Adrenal gland (tissue), 12 donors: ENCODE results near the gene KCNAB1. TPM values are rescaled to one million over a fixed set of nuclear protein-coding genes. Genes with fewer than 3 reads are reported as not detected.

ENCODE experiments used
- DNase-seq, 7 donors: peaks; one replicate each; pipeline ENCODE4 v3.0.0-alpha.2; 2019 to 2020
- H3K27ac ChIP-seq, 5 donors: fragments of 200-600 bp; sonication (generic) in 4 of 5; 1 replicate in 3 of 5; 2 replicates in 2 of 5; pipeline versions ENCODE4 v1.5.1 to v1.8.0; 2016 to 2020; ENCODE audit warnings: mild to moderate bottlenecking in 1 of 5
- H3K27me3 ChIP-seq: fragments of 200-600 bp; 2 replicates; pipeline ENCODE4 v1.8.0; 2021
- H3K36me3 ChIP-seq, 2 donors: fragments of 200-600 bp; replicated peaks in 1 of 2; 1 replicate in 1 of 2; 2 replicates in 1 of 2; pipeline versions ENCODE4 v1.5.1 to v1.8.0; 2018 to 2022
- H3K4me1 ChIP-seq, 2 donors: fragments of 200-600 bp; replicated peaks in 1 of 2; 1 replicate in 1 of 2; 2 replicates in 1 of 2; pipeline versions ENCODE4 v1.5.1 to v1.8.0; 2018 to 2021
- H3K4me3 ChIP-seq, 4 donors: fragments of 200-600 bp; sonication (generic) in 3 of 4; one replicate each; pipeline ENCODE4 v1.5.1; 2016 to 2018
- H3K9me3 ChIP-seq, 3 donors: fragments of 200-600 bp; sonication (generic) in 1 of 3; replicated peaks in 1 of 3; 1 replicate in 2 of 3; 2 replicates in 1 of 3; pipeline versions ENCODE4 v1.5.1 to v1.8.0; 2016 to 2021
- CTCF ChIP-seq, 6 experiments: fragments of 450-650 bp in 4 of 6; fragments of 200-600 bp in 2 of 6; sonication (generic) in 1 of 6; IDR thresholded peaks; 1 replicate in 5 of 6; 2 replicates in 1 of 6; pipeline versions ENCODE4 v1.5.1 to v1.8.0; 2016 to 2021; ENCODE audit warnings: antibody characterized with exemption in 6 of 6, mild to moderate bottlenecking in 2 of 6, moderate library complexity in 1 of 6
- POLR2A ChIP-seq, 2 donors: fragments of 450-650 bp; IDR thresholded peaks; one replicate each; pipeline ENCODE4 v1.6.1; 2017; ENCODE audit warnings: antibody characterized with exemption in 2 of 2, mild to moderate bottlenecking in 2 of 2, moderate library complexity in 1 of 2
- WGBS, 4 donors: extraction: QIAGEN DNeasy Blood & Tissue Kit in 2 of 4; methylation state at CpG; one replicate each; pipeline versions ENCODE4 v1.1.5 to v1.1.7; 2013 to 2017; 5-methylcytosine and 5-hydroxymethylcytosine counted together
- intact Hi-C, 2 donors: fragments of 100-400 bp; cut with DNase I; formaldehyde crosslinking; loops; one replicate each; pipeline versions ENCODE4 v1.14.1 to v1.15.0; 2022 to 2023
- polyA plus RNA-seq, 3 donors: library from polyadenylated mRNA; stranded (reverse); fragments of 200-250 nt in 2 of 3; fragments of 350-450 nt in 1 of 3; fragmentation: Illumina TruSeq in 1 of 3; extraction: RNeasy Lipid Tissue Mini Kit (QIAGEN cat#74804) in 1 of 3; gene quantifications; one replicate each; pipeline ENCODE4 v1.2.3, GENCODE V29; 2013 to 2014
- total RNA-seq, 9 donors: library from RNA; depleted of rRNA in 4 of 9; stranded (reverse); fragments of >200 nt in 4 of 9; fragments of 120-200 nt in 1 of 9; fragmentation: NEBNext Ultra II Directional in 1 of 9; extraction: Animal tissue kit (Norgen Biotek cat#: 25700) in 1 of 9; gene quantifications; one replicate each; pipeline versions ENCODE4 v1.1.0 to v1.2.4, GENCODE V29; 2013 to 2023
- donor health status: healthy with polysubstance abuse.
- donor health status: Bipolar disorder and iron deficiency.
- donor health status: DM: yes; HTN: yes; CAD: no.
- donor health status: DM: no; HTN: no; CAD: no.
- donor health status: DM: no; HTN: no; CAD: no.
- donor health status: DM: yes; HTN: yes; CAD: no.

The KCNAB1 gene
- total and polyA plus RNA-seq, 12 donors, result 0.36 to 5.0 (median 1.5) TPM

- WGBS, 4 donors, result 65 to 75% (median 69%) methylated on average over 5 of the region's 5 CpGs
- no peak for DNase-seq
- H3K36me3 ChIP-seq, result no peaks in the 10 kb centered on the region
- H3K27me3 ChIP-seq, result no peaks in the 10 kb centered on the region
- H3K9me3 ChIP-seq, result no peaks in the 10 kb centered on the region
- TF ChIP-seq POLR2A (IDR thresholded peaks at IDR 0.05), result no peak
- intact Hi-C loops, result no loop called here
- no peak overlapping the region for H3K4me3 ChIP-seq
- no peaks in the 10 kb centered on the region for H3K4me1 ChIP-seq
- H3K27ac ChIP-seq, result no peak overlapping the region
These were observed 240.6 kb downstream of the KCNAB1 start for GRCh38 chr3:156360963-156361362.

GRCh38 chr3:156366559-156366958, 246.2 kb downstream of the KCNAB1 start:
- Histone ChIP-seq H3K27me3 (no peaks in the 10 kb centered on the region), H3K4me3 (no peak overlapping the region), H3K27ac (no peak overlapping the region), H3K4me1 (no peaks in the 10 kb centered on the region), H3K36me3 (no peaks in the 10 kb centered on the region), H3K9me3 (no peaks in the 10 kb centered on the region)
- intact Hi-C loops, result no loop called here
- WGBS, 4 donors, result 74 to 79% (median 74%) methylated on average over 3 of the region's 3 CpGs
- no peak for DNase-seq
- no peak for TF ChIP-seq POLR2A (IDR thresholded peaks at IDR 0.05)
- no peak for TF ChIP-seq CTCF (IDR thresholded peaks at IDR 0.05)

- intact Hi-C loops, result no loop called here
- Histone ChIP-seq H3K4me1 (no peaks in the 10 kb centered on the region), H3K9me3 (no peaks in the 10 kb centered on the region), H3K27me3 (no peaks in the 10 kb centered on the region), H3K27ac (no peak overlapping the region), H3K36me3 (no peaks in the 10 kb centered on the region), H3K4me3 (no peak overlapping the region)
- TF ChIP-seq POLR2A (IDR thresholded peaks at IDR 0.05) (no peak), CTCF (IDR thresholded peaks at IDR 0.05) (no peak)
- no peak for DNase-seq
- 50 to 74% (median 61%) methylated on average over 3 of the region's 3 CpGs for WGBS, 4 donors
These were observed 247.8 kb downstream of the KCNAB1 start for GRCh38 chr3:156368189-156368588.

- DNase-seq, result peak in 1 of 7 donors; percentile 60
- 81 to 90% (median 87%) methylated on average over 6 of the region's 6 CpGs for WGBS, 4 donors
- no peak overlapping the region for H3K4me3 ChIP-seq
- intact Hi-C loops, result loop anchor here in 1 of 2 donors (5.0 kb wide), 1 partner anchor 219 kb away; no protein-coding TSS in a partner anchor
- no peaks in the 10 kb centered on the region for H3K4me1 ChIP-seq
- H3K27me3 ChIP-seq, result no peaks in the 10 kb centered on the region
- TF ChIP-seq POLR2A (IDR thresholded peaks at IDR 0.05) (no peak), CTCF (IDR thresholded peaks at IDR 0.05) (no peak)
- H3K9me3 ChIP-seq, result no peaks in the 10 kb centered on the region
- H3K27ac ChIP-seq, result no peak overlapping the region
- H3K36me3 ChIP-seq, result no peaks in the 10 kb centered on the region
These were observed 251.3 kb downstream of the KCNAB1 start for GRCh38 chr3:156371701-156372100.

GRCh38 chr3:156373095-156373494, 252.7 kb downstream of the KCNAB1 start:
- 62 to 75% (median 67%) methylated on average over 1 of the region's 1 CpG for WGBS, 4 donors
- H3K9me3 ChIP-seq, result no peaks in the 10 kb centered on the region
- no peak overlapping the region for H3K4me3 ChIP-seq
- intact Hi-C loops, result loop anchor here in 1 of 2 donors (5.0 kb wide), 1 partner anchor 221 kb away; no protein-coding TSS in a partner anchor
- no peaks in the 10 kb centered on the region for H3K27me3 ChIP-seq
- TF ChIP-seq POLR2A (IDR thresholded peaks at IDR 0.05) (no peak), CTCF (IDR thresholded peaks at IDR 0.05) (no peak)
- H3K36me3 ChIP-seq, result no peaks in the 10 kb centered on the region
- H3K27ac ChIP-seq, result no peak overlapping the region
- DNase-seq, result no peak
- H3K4me1 ChIP-seq, result no peaks in the 10 kb centered on the region
